ENCODE results near the gene CACNA1D. TPM values are rescaled to one million over a fixed set of nuclear protein-coding genes. Genes with fewer than 3 reads are reported as not detected.

Gene CACNA1D
- total and polyA plus RNA-seq, 7 experiments from 2014 or later, result 0.61 to 2.0 (median 0.70) TPM; not detected in 4

- Mint-ChIP-seq H3K9me3 (no peaks in the 10 kb centered on the region), H3K4me3 (no peak overlapping the region), H3K4me1 (no peaks in the 10 kb centered on the region), H3K27me3 (peaks cover 4 to 9% (median 6%) of the 10 kb centered on the region in 5 donors), H3K36me3 (no peaks in the 10 kb centered on the region), H3K27ac (no peak overlapping the region)
- H3K36me3 ChIP-seq (ENCODE audit: control insufficient read depth in 2 of 3, insufficient read depth in 3 of 3, low read length in 3 of 3), result no peaks in the 10 kb centered on the region
- no peak overlapping the region for H3K27ac ChIP-seq (ENCODE audit: low read depth, low read length)
- H3K4me3 ChIP-seq (ENCODE audit: low read length), result no peak overlapping the region
- CTCF ChIA-PET, result no interaction called here
- no peaks in the 10 kb centered on the region for H3K27me3 ChIP-seq (ENCODE audit: control insufficient read depth in 2 of 2, insufficient read depth in 2 of 2, low read length in 2 of 2)
- POLR2A ChIA-PET, result no interaction called here
- intact Hi-C loops (cut with micrococcal nuclease), result no loop called here
- no peaks in the 10 kb centered on the region for H3K4me1 ChIP-seq (ENCODE audit: control insufficient read depth in 2 of 2, insufficient read depth in 2 of 2, low read length in 2 of 2)
- no peak for ATAC-seq
- no peaks in the 10 kb centered on the region for H3K9me3 ChIP-seq (ENCODE audit: control insufficient read depth in 2 of 3, low read length in 3 of 3)
- no peak for DNase-seq
Measured at GRCh38 chr3:53550005-53550620, 55.7 kb downstream of the CACNA1D start.

GRCh38 chr3:53551324-53551723 lies 56.9 kb downstream of the CACNA1D start:
- H3K27ac ChIP-seq (ENCODE audit: low read depth, low read length), result no peak overlapping the region
- POLR2A ChIA-PET, result no interaction called here

DNA sequence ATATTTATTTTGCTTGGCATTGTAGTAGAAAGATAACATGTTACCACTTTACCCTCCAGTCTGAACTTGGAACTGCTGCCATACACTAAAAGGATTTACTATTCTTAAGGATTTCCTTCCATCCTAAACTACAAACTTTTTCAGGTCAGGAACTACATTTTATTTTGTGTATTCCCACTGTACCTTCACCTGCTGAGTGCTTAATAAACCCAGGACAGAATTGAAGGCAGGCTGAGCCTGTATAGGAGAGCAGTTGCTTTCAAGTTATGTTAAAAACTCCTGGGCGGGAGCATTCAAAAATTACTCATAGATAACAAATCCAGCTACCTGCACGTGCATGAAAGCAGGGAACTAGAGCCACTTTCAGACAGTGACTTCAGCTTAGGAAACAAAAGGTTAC lies 58.3 kb downstream of the CACNA1D start:
- H3K27me3 Mint-ChIP-seq, result peaks cover 0 to 12% (median 7%) of the 10 kb centered on the region in 5 donors
- ChIA-PET CTCF (no interaction called here), POLR2A (no interaction called here)
- ATAC-seq, result no peak
- no peak overlapping the region for H3K4me3 Mint-ChIP-seq
- no peak for DNase-seq
- H3K4me1 Mint-ChIP-seq, result no peaks in the 10 kb centered on the region
- Histone ChIP-seq H3K4me1 (ENCODE audit: control insufficient read depth in 2 of 2, insufficient read depth in 2 of 2, low read length in 2 of 2) (no peaks in the 10 kb centered on the region), H3K9me3 (ENCODE audit: control insufficient read depth in 2 of 3, low read length in 3 of 3) (no peaks in the 10 kb centered on the region), H3K4me3 (ENCODE audit: low read length) (no peak overlapping the region), H3K36me3 (ENCODE audit: control insufficient read depth in 2 of 3, insufficient read depth in 3 of 3, low read length in 3 of 3) (no peaks in the 10 kb centered on the region), H3K27me3 (ENCODE audit: control insufficient read depth in 2 of 2, insufficient read depth in 2 of 2, low read length in 2 of 2) (no peaks in the 10 kb centered on the region), H3K27ac (ENCODE audit: low read depth, low read length) (no peak overlapping the region)
- H3K36me3 Mint-ChIP-seq, result no peaks in the 10 kb centered on the region
- peaks cover 0 to 4% (median 0%) of the 10 kb centered on the region in 11 donors for H3K9me3 Mint-ChIP-seq
- intact Hi-C loops (cut with micrococcal nuclease), result no loop called here
- H3K27ac Mint-ChIP-seq, result no peak overlapping the region

More at GRCh38 chr3:53551324-53551723, 56.9 kb downstream of the CACNA1D start:
- no peaks in the 10 kb centered on the region for H3K9me3 Mint-ChIP-seq
- H3K27me3 Mint-ChIP-seq, result peaks cover 0 to 9% (median 6%) of the 10 kb centered on the region in 5 donors
- no peaks in the 10 kb centered on the region for H3K36me3 ChIP-seq (ENCODE audit: control insufficient read depth in 2 of 3, insufficient read depth in 3 of 3, low read length in 3 of 3)
- H3K27ac Mint-ChIP-seq, result no peak overlapping the region
- no peaks in the 10 kb centered on the region for H3K27me3 ChIP-seq (ENCODE audit: control insufficient read depth in 2 of 2, insufficient read depth in 2 of 2, low read length in 2 of 2)
- no peak overlapping the region for H3K4me3 ChIP-seq (ENCODE audit: low read length)
- H3K9me3 ChIP-seq (ENCODE audit: control insufficient read depth in 2 of 3, low read length in 3 of 3), result no peaks in the 10 kb centered on the region
- no peak overlapping the region for H3K4me3 Mint-ChIP-seq
- DNase-seq (no peak), ATAC-seq (no peak)
- H3K36me3 Mint-ChIP-seq, result no peaks in the 10 kb centered on the region
- no peaks in the 10 kb centered on the region for H3K4me1 Mint-ChIP-seq
- no peaks in the 10 kb centered on the region for H3K4me1 ChIP-seq (ENCODE audit: control insufficient read depth in 2 of 2, insufficient read depth in 2 of 2, low read length in 2 of 2)
- intact Hi-C loops (cut with micrococcal nuclease), result no loop called here
- CTCF ChIA-PET, result no interaction called here

GRCh38 chr3:53553200-53553599 lies 58.8 kb downstream of the CACNA1D start:
- no peaks in the 10 kb centered on the region for H3K27me3 ChIP-seq (ENCODE audit: control insufficient read depth in 2 of 2, insufficient read depth in 2 of 2, low read length in 2 of 2)
- DNase-seq (no peak), ATAC-seq (no peak)
- POLR2A ChIA-PET, result no interaction called here
- no peak overlapping the region for H3K27ac ChIP-seq (ENCODE audit: low read depth, low read length)
- Mint-ChIP-seq H3K9me3 (peaks cover 0 to 5% (median 0%) of the 10 kb centered on the region in 11 donors), H3K36me3 (no peaks in the 10 kb centered on the region), H3K4me1 (no peaks in the 10 kb centered on the region), H3K27me3 (peaks cover 0 to 17% (median 7%) of the 10 kb centered on the region in 5 donors), H3K27ac (no peak overlapping the region), H3K4me3 (no peak overlapping the region)
- intact Hi-C loops (cut with micrococcal nuclease), result no loop called here
- CTCF ChIA-PET, result no interaction called here
- no peaks in the 10 kb centered on the region for H3K9me3 ChIP-seq (ENCODE audit: control insufficient read depth in 2 of 3, low read length in 3 of 3)
- H3K4me3 ChIP-seq (ENCODE audit: low read length), result no peak overlapping the region
- H3K36me3 ChIP-seq (ENCODE audit: control insufficient read depth in 2 of 3, insufficient read depth in 3 of 3, low read length in 3 of 3), result no peaks in the 10 kb centered on the region
- no peaks in the 10 kb centered on the region for H3K4me1 ChIP-seq (ENCODE audit: control insufficient read depth in 2 of 2, insufficient read depth in 2 of 2, low read length in 2 of 2)

GRCh38 chr3:53554559-53555067 lies 60.2 kb downstream of the CACNA1D start:
- Mint-ChIP-seq H3K4me1 (no peaks in the 10 kb centered on the region), H3K4me3 (no peak overlapping the region), H3K27ac (no peak overlapping the region), H3K36me3 (no peaks in the 10 kb centered on the region), H3K9me3 (peaks cover 0 to 18% (median 7%) of the 10 kb centered on the region in 11 donors), H3K27me3 (peaks cover 4 to 24% (median 16%) of the 10 kb centered on the region in 5 donors)
- no peaks in the 10 kb centered on the region for H3K27me3 ChIP-seq (ENCODE audit: control insufficient read depth in 2 of 2, insufficient read depth in 2 of 2, low read length in 2 of 2)
- ATAC-seq, result no peak
- no peaks in the 10 kb centered on the region for H3K9me3 ChIP-seq (ENCODE audit: control insufficient read depth in 2 of 3, low read length in 3 of 3)
- H3K4me3 ChIP-seq (ENCODE audit: low read length), result no peak overlapping the region
- ChIA-PET POLR2A (no interaction called here), CTCF (no interaction called here)
- no peak overlapping the region for H3K27ac ChIP-seq (ENCODE audit: low read depth, low read length)
- no peak for DNase-seq
- H3K36me3 ChIP-seq (ENCODE audit: control insufficient read depth in 2 of 3, insufficient read depth in 3 of 3, low read length in 3 of 3), result no peaks in the 10 kb centered on the region
- intact Hi-C loops (cut with micrococcal nuclease), result no loop called here
- H3K4me1 ChIP-seq (ENCODE audit: control insufficient read depth in 2 of 2, insufficient read depth in 2 of 2, low read length in 2 of 2), result no peaks in the 10 kb centered on the region

- no peak overlapping the region for H3K27ac ChIP-seq (ENCODE audit: low read depth, low read length)
- no peaks in the 10 kb centered on the region for H3K27me3 ChIP-seq (ENCODE audit: control insufficient read depth in 2 of 2, insufficient read depth in 2 of 2, low read length in 2 of 2)
- no peak overlapping the region for H3K4me3 ChIP-seq (ENCODE audit: low read length)
- peak in 1 of 9 donors; percentile 46 for DNase-seq
- Mint-ChIP-seq H3K27ac (no peak overlapping the region), H3K27me3 (peaks cover 4 to 24% (median 16%) of the 10 kb centered on the region in 5 donors), H3K4me1 (no peaks in the 10 kb centered on the region), H3K9me3 (peaks cover 0 to 21% (median 8%) of the 10 kb centered on the region in 11 donors), H3K4me3 (no peak overlapping the region), H3K36me3 (no peaks in the 10 kb centered on the region)
- no peaks in the 10 kb centered on the region for H3K36me3 ChIP-seq (ENCODE audit: control insufficient read depth in 2 of 3, insufficient read depth in 3 of 3, low read length in 3 of 3)
- H3K4me1 ChIP-seq (ENCODE audit: control insufficient read depth in 2 of 2, insufficient read depth in 2 of 2, low read length in 2 of 2), result no peaks in the 10 kb centered on the region
- H3K9me3 ChIP-seq (ENCODE audit: control insufficient read depth in 2 of 3, low read length in 3 of 3), result no peaks in the 10 kb centered on the region
- intact Hi-C loops (cut with micrococcal nuclease), result no loop called here
- no peak for ATAC-seq
- ChIA-PET POLR2A (no interaction called here), CTCF (no interaction called here)
Measured at GRCh38 chr3:53555068-53555588, 60.7 kb downstream of the CACNA1D start.

Measured in naive thymus-derived CD4-positive, alpha-beta T cell (primary cell).